ENCODE results near the gene HPCAL4. TPM values are rescaled to one million over a fixed set of nuclear protein-coding genes. Genes with fewer than 3 reads are reported as not detected.

Gene HPCAL4
- total RNA-seq, 4 donors from 2014 or later = 0.17 to 1.8 TPM; not detected in 2

DNA sequence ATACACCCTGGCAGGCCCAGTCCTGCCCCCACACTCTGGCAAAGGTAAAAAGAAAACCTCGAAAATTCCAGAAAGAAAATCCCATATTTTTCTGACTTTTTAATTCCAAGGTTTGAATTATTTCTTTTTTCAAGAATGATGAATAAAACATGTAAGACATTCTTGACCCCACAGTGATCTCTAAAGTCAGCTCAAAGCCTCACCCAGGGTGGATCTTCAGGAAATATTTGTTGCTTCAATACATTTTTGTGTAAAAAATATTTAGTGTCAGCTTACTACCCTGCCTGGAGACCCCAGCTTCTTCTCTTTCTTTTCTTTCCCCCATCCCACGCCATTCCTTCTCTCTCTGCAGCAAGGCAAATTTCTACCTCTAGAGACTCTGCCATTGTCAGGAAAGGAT is 12.3 kb downstream of the HPCAL4 start:
- WGBS, 2 donors (ENCODE audit: low coverage in 1 of 2) = 80 to 83% methylated on average over 2 of the region's 2 CpGs
- no peak for ATAC-seq
- H3K4me1 ChIP-seq = peaks cover 0 to 3% (median 0%) of the 10 kb centered on the region in 3 donors
- H3K27me3 ChIP-seq = peaks cover 36% of the 10 kb centered on the region
- TF ChIP-seq POLR2AphosphoS5 (IDR thresholded peaks at IDR 0.05) (no peak), EP300 (IDR thresholded peaks at IDR 0.05) (no peak)
- H3K4me3 ChIP-seq = no peak overlapping the region
- H3K27ac ChIP-seq = no peak overlapping the region
- H3K36me3 ChIP-seq = no peaks in the 10 kb centered on the region
- no peaks in the 10 kb centered on the region for H3K9me3 ChIP-seq

DNA sequence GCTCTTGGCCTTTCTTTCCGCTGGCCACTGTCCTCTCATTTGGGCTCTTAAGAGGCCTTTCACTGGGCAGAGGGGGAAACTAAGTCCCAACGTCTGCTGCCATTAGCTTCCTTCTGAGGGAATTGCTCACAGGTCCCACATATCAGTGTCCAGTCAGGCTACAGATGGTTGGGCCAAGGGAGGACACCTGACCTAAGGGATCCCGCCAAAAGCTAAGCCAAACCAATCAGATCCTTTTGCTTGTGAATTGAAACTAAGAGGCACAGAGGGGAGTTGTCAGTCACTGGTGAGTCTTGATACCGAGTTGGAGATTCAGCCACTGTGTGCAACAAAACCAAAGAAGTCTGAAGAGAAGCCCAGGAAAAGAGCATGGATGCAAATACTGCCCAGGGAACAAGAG is 13.6 kb downstream of the HPCAL4 start:
- H3K27me3 ChIP-seq = peaks cover 26% of the 10 kb centered on the region
- H3K4me3 ChIP-seq = no peak overlapping the region
- H3K36me3 ChIP-seq = no peaks in the 10 kb centered on the region
- no peak for ATAC-seq
- no peak for TF ChIP-seq EP300 (IDR thresholded peaks at IDR 0.05)
- TF ChIP-seq POLR2AphosphoS5 (IDR thresholded peaks at IDR 0.05) = no peak
- TF ChIP-seq, protein P1, sequence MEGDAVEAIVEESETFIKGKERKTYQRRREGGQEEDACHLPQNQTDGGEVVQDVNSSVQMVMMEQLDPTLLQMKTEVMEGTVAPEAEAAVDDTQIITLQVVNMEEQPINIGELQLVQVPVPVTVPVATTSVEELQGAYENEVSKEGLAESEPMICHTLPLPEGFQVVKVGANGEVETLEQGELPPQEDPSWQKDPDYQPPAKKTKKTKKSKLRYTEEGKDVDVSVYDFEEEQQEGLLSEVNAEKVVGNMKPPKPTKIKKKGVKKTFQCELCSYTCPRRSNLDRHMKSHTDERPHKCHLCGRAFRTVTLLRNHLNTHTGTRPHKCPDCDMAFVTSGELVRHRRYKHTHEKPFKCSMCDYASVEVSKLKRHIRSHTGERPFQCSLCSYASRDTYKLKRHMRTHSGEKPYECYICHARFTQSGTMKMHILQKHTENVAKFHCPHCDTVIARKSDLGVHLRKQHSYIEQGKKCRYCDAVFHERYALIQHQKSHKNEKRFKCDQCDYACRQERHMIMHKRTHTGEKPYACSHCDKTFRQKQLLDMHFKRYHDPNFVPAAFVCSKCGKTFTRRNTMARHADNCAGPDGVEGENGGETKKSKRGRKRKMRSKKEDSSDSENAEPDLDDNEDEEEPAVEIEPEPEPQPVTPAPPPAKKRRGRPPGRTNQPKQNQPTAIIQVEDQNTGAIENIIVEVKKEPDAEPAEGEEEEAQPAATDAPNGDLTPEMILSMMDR (IDR thresholded peaks at IDR 0.05) = no peak
- TF ChIP-seq POLR2A (IDR thresholded peaks at IDR 0.05) = no peak
- H3K4me1 ChIP-seq = peaks cover 0 to 2% (median 0%) of the 10 kb centered on the region in 3 donors
- no peak overlapping the region for H3K27ac ChIP-seq
- 79 to 90% methylated on average over 1 to 3 of the region's 4 CpGs for WGBS, 2 donors (ENCODE audit: low coverage in 1 of 2)
- H3K9me3 ChIP-seq = no peaks in the 10 kb centered on the region

DNA sequence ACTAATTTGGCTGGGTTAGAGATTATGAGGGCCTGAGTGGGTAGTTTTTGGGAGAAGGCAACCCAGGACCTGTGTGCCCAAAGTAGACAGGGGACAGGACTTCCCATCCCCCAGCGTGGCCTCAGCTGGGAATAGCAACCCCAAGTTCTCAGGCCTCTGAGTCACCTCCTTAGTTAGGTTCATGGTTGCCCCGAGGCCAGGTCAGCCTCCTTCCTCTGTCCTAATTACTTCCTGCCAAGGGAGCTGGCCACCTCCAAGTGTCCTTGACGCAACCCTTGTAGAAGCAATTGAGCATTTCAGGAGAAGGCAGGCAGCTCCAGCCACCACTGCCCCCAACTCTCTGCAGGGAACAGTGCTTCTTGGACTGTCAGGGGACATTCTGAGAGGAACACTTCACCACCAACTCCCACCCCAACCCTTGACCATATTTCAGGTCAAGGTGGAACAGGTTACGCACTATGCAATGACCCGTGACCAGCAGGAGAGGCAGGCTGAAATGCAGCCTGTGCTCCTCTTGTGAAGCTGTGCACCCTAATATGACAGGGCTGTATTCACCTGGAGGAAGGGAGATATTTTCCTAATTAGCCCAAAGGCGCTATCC is 14.2 kb downstream of the HPCAL4 start:
- no peaks in the 10 kb centered on the region for H3K9me3 ChIP-seq
- H3K4me1 ChIP-seq = peaks cover 0 to 8% (median 5%) of the 10 kb centered on the region in 3 donors
- TF ChIP-seq, protein P1 (IDR thresholded peaks at IDR 0.05) = no peak
- no peak for TF ChIP-seq POLR2AphosphoS5 (IDR thresholded peaks at IDR 0.05)
- TF ChIP-seq EP300 (IDR thresholded peaks at IDR 0.05) = no peak
- no peak for TF ChIP-seq POLR2A (IDR thresholded peaks at IDR 0.05)
- H3K27ac ChIP-seq = no peak overlapping the region
- no peak for ATAC-seq
- H3K27me3 ChIP-seq = peaks cover 26% of the 10 kb centered on the region
- H3K36me3 ChIP-seq = no peaks in the 10 kb centered on the region
- WGBS, 2 donors (ENCODE audit: low coverage in 1 of 2) = 60 to 95% methylated on average over 1 to 3 of the region's 6 CpGs
- no peak overlapping the region for H3K4me3 ChIP-seq

DNA sequence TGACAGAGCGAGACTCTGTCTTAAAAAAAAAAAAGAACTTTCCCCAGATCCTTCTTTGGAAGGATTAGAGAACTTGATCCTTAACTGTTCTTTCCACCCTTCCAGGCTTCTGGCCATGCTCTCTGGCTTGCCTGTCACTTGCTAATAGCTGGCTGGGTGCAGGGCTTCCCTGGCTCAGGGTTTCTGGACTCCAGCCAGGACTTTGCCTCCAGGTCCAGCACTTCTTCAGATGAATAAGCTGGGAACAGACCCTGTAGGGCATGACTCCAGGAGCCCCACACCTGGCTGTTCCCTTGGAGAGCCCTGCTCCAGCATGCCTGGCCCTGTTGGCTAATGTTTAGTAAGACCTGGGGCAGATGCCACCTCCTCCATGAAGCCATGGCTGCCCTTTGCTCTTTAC is 16.0 kb downstream of the HPCAL4 start:
- no peak for TF ChIP-seq EP300 (IDR thresholded peaks at IDR 0.05)
- TF ChIP-seq, protein P1 (IDR thresholded peaks at IDR 0.05) = no peak
- TF ChIP-seq POLR2AphosphoS5 (IDR thresholded peaks at IDR 0.05) = no peak
- no peak for TF ChIP-seq POLR2A (IDR thresholded peaks at IDR 0.05)
- H3K27ac ChIP-seq = no peak overlapping the region
- H3K4me1 ChIP-seq = peaks cover 0 to 23% (median 13%) of the 10 kb centered on the region in 3 donors
- H3K36me3 ChIP-seq = no peaks in the 10 kb centered on the region
- no peak for ATAC-seq
- peaks cover 31% of the 10 kb centered on the region for H3K27me3 ChIP-seq
- no peaks in the 10 kb centered on the region for H3K9me3 ChIP-seq
- H3K4me3 ChIP-seq = no peak overlapping the region
- WGBS, 2 donors (ENCODE audit: low coverage in 1 of 2) = 75% methylated on average over 1 of the region's 1 CpG; no CpG with 5 or more reads in 1 of the 2 donors

DNA sequence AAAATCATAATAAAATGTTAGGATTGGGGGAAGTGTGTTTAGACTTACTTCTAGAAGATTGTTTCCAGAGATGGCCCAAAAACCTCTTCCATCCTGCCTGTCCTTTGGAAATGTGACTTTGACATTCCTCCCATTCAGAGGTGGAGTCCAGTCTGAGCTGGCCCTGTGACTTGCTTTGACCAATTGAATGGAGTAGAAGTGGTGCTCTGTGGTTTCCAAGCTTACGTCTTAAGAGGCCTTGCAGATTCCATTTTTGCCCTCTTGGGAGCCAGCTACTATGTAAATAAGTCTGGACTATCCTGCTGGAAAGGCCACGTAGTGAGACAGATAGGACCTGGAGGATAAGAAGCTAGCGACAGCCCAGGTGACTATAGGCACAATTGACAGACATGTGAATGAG is 18.0 kb downstream of the HPCAL4 start:
- Histone ChIP-seq H3K27me3 (peaks cover 44% of the 10 kb centered on the region), H3K4me3 (no peak overlapping the region), H3K27ac (no peak overlapping the region), H3K36me3 (no peaks in the 10 kb centered on the region), H3K4me1 (peaks cover 0 to 23% (median 13%) of the 10 kb centered on the region in 3 donors), H3K9me3 (no peaks in the 10 kb centered on the region)
- no peak for ATAC-seq
- TF ChIP-seq POLR2A (IDR thresholded peaks at IDR 0.05) = no peak
- 93% methylated on average over 2 of the region's 3 CpGs; no CpG with 5 or more reads in 1 of the 2 donors for WGBS, 2 donors (ENCODE audit: low coverage in 1 of 2)

DNA sequence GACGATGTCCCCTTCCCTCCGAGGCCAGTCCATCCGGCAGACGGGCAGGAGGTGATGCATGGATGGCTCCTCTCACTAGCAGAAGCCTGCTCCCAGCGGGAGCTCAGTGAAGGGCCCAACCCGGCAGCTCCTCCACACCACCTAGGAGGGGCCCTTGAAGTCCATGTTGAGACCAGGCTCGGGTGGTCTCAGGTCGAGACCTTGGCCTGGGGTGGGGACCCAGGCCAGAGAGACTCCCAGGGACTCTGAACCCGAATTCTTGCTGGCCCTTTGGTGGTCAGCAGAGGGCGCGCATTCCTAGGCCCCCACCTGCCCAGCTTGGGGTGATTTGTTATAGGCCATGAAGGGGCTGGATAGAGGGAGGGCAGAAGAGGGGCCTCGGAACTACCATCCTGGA is 18.7 kb downstream of the HPCAL4 start:
- Histone ChIP-seq H3K9me3 (no peaks in the 10 kb centered on the region), H3K36me3 (no peaks in the 10 kb centered on the region), H3K4me3 (peak overlapping the region in 1 of 2 donors; percentile 57), H3K4me1 (peaks cover 0 to 23% (median 13%) of the 10 kb centered on the region in 3 donors), H3K27ac (no peak overlapping the region), H3K27me3 (peaks cover 47% of the 10 kb centered on the region)
- 19% methylated on average over 3 of the region's 12 CpGs; no CpG with 5 or more reads in 1 of the 2 donors for WGBS, 2 donors (ENCODE audit: low coverage in 1 of 2)
- peak; percentile 19 for ATAC-seq
- TF ChIP-seq POLR2AphosphoS5 (IDR thresholded peaks at IDR 0.05) = no peak
- TF ChIP-seq, protein P1 (IDR thresholded peaks at IDR 0.05) = peak in 1 of 4 experiments; percentile 35

Measured in gastroesophageal sphincter (tissue), 4 donors.